HepG2 (cell line): Measurements from ENCODE around the gene DDRGK1. TPM values are rescaled to one million over a fixed set of nuclear protein-coding genes. Genes with fewer than 3 reads are reported as not detected.

Source experiments
- AHR ChIP-seq: IDR thresholded peaks from 2 replicates; pipeline ENCODE4 v1.6.1; 2018; ENCODE audit warnings: missing genetic modification reagents, missing compliant biosample characterization
- CCDC6 ChIP-seq: sonication (generic); formaldehyde crosslinking; IDR thresholded peaks from 2 replicates; pipeline ENCODE4 v1.8.1; 2022; ENCODE audit warnings: mild to moderate bottlenecking, missing genetic modification reagents, moderate library complexity
- DR1 ChIP-seq: sonication (generic); formaldehyde crosslinking; IDR thresholded peaks from 2 replicates; pipeline ENCODE4 v1.8.0; 2021; ENCODE audit warnings: mild to moderate bottlenecking, missing genetic modification reagents, inconsistent platforms
- GTF2F1 ChIP-seq: fragments of 150-350 bp; IDR thresholded peaks from 2 replicates; pipeline ENCODE4 v1.6.1; 2014; ENCODE audit warnings: low read length
- KLF6 ChIP-seq: IDR thresholded peaks from 2 replicates; pipeline ENCODE4 v1.8.0; 2016; ENCODE audit warnings: missing biosample characterization, missing genetic modification reagents
- MEIS2 ChIP-seq: sonication (generic); formaldehyde crosslinking; IDR thresholded peaks from 2 replicates; pipeline ENCODE4 v1.9.0; 2021; ENCODE audit warnings: mild to moderate bottlenecking, missing genetic modification reagents
- MYPOP ChIP-seq: sonication (generic); formaldehyde crosslinking; IDR thresholded peaks from 2 replicates; pipeline ENCODE4 v1.8.1; 2023; ENCODE audit warnings: mild to moderate bottlenecking, moderate library complexity, missing genetic modification reagents
- PHF21A ChIP-seq: sonication (generic); formaldehyde crosslinking; IDR thresholded peaks from 2 replicates; pipeline ENCODE4 v1.5.0; 2020; ENCODE audit warnings: mild to moderate bottlenecking, missing genetic modification reagents
- RFXANK ChIP-seq: IDR thresholded peaks from 2 replicates; pipeline ENCODE4 v1.6.1; 2016
- TMF1 ChIP-seq: sonication (generic); formaldehyde crosslinking; IDR thresholded peaks from 2 replicates; pipeline ENCODE4 v1.8.1; 2022; ENCODE audit warnings: low read depth, missing genetic modification reagents
- WIZ ChIP-seq: sonication (generic); formaldehyde crosslinking; IDR thresholded peaks from 2 replicates; pipeline ENCODE4 v1.5.1; 2020; ENCODE audit warnings: mild to moderate bottlenecking, missing genetic modification reagents
- XBP1 ChIP-seq: sonication (generic); formaldehyde crosslinking; IDR thresholded peaks from 2 replicates; pipeline ENCODE4 v1.5.0; 2020; ENCODE audit warnings: missing genetic modification reagents
- ZBTB2 ChIP-seq: sonication (generic); formaldehyde crosslinking; IDR thresholded peaks from 2 replicates; pipeline ENCODE4 v1.8.0; 2022; ENCODE audit warnings: low read depth, missing genetic modification reagents
- ZNF18 ChIP-seq: sonication (generic); formaldehyde crosslinking; IDR thresholded peaks from 2 replicates; pipeline ENCODE4 v1.8.0; 2022; ENCODE audit warnings: mild to moderate bottlenecking, missing genetic modification reagents; ENCODE audit not compliant: insufficient replicate concordance
- ZNF484 ChIP-seq: sonication (generic); formaldehyde crosslinking; IDR thresholded peaks from 2 replicates; pipeline ENCODE4 v1.5.1; 2020; ENCODE audit warnings: mild to moderate bottlenecking, low read depth, missing genetic modification reagents, borderline replicate concordance
- ZNF530 ChIP-seq: sonication (generic); formaldehyde crosslinking; IDR thresholded peaks from 2 replicates; pipeline ENCODE4 v1.5.0; 2020; ENCODE audit warnings: low read depth, mild to moderate bottlenecking, missing genetic modification reagents
- ZNF557 ChIP-seq: sonication (generic); formaldehyde crosslinking; IDR thresholded peaks from 2 replicates; pipeline ENCODE4 v1.4.0; 2020; ENCODE audit warnings: missing genetic modification reagents
- ZNF7 ChIP-seq: IDR thresholded peaks from 2 replicates; pipeline ENCODE4 v1.6.1; 2016; ENCODE audit warnings: missing biosample characterization, missing genetic modification reagents
- ZNF782 ChIP-seq: sonication (generic); formaldehyde crosslinking; IDR thresholded peaks from 2 replicates; pipeline ENCODE4 v1.4.0; 2020; ENCODE audit warnings: missing genetic modification reagents, mild to moderate bottlenecking, borderline replicate concordance
- polyA plus RNA-seq, 8 experiments: library from polyadenylated mRNA; depleted of rRNA in 3 of 8; stranded (reverse) in 7 of 8; unstranded in 1 of 8; fragments of >200 nt; fragmentation: Illumina TruSeq in 4 of 8; extraction: Trizol in 4 of 8; gene quantifications; 2 replicates each; pipeline versions ENCODE4 v1.2.1 to v1.2.3, GENCODE V29; 2011 to 2016; ENCODE audit warnings: low read depth in 4 of 8, missing spikeins in 1 of 8, mixed read lengths in 1 of 8; ENCODE audit not compliant: insufficient read depth in 1 of 8
- total RNA-seq, 5 experiments: library from RNA; depleted of rRNA; stranded (reverse); fragments of >200 nt; fragmentation: Illumina TruSeq; extraction: Trizol; gene quantifications; 2 replicates each; pipeline ENCODE4 v1.2.3, GENCODE V29; 2016; ENCODE audit warnings: low read depth in 1 of 5
- TF ChIP-seq, protein P1 (sequence below): sonication (generic); formaldehyde crosslinking; IDR thresholded peaks from 2 replicates; pipeline ENCODE4 v1.4.0; 2020; ENCODE audit warnings: missing genetic modification reagents

The DDRGK1 gene
- total and polyA plus RNA-seq, 2 of the 13 experiments (the other 11 are each of a cell fraction or from before 2014, with no cell fraction given): 96.7 to 149 TPM

GRCh38 chr20:3173610-3174441, 30.7 kb downstream of the DDRGK1 start (continued):
- 0 out of 2 replicates have a peak, but pooled peaks have one; percentile 11 for TF ChIP-seq GTF2F1
- peak; percentile 89; the same call in 1 of the 2 replicates for TF ChIP-seq MYPOP
- TF ChIP-seq XBP1 (CRISPR knock-in tag): peak; percentile 54; the same call in 1 of the 2 replicates
- peak; percentile 92; the same call in 1 of the 2 replicates for TF ChIP-seq ZNF782
- peak; percentile 94 for TF ChIP-seq PHF21A (CRISPR knock-in tag)
- TF ChIP-seq CCDC6 (CRISPR knock-in tag): peak; percentile 92; the same call in 1 of the 2 replicates
- TF ChIP-seq AHR: peak; percentile 90; the same call in 1 of the 2 replicates
- TF ChIP-seq MEIS2: peak; percentile 79
- no peak; the same call in 1 of the 2 replicates for TF ChIP-seq ZNF530
- TF ChIP-seq DR1 (CRISPR knock-in tag): peak; percentile 72; the same call in 1 of the 2 replicates
- TF ChIP-seq, protein P1, sequence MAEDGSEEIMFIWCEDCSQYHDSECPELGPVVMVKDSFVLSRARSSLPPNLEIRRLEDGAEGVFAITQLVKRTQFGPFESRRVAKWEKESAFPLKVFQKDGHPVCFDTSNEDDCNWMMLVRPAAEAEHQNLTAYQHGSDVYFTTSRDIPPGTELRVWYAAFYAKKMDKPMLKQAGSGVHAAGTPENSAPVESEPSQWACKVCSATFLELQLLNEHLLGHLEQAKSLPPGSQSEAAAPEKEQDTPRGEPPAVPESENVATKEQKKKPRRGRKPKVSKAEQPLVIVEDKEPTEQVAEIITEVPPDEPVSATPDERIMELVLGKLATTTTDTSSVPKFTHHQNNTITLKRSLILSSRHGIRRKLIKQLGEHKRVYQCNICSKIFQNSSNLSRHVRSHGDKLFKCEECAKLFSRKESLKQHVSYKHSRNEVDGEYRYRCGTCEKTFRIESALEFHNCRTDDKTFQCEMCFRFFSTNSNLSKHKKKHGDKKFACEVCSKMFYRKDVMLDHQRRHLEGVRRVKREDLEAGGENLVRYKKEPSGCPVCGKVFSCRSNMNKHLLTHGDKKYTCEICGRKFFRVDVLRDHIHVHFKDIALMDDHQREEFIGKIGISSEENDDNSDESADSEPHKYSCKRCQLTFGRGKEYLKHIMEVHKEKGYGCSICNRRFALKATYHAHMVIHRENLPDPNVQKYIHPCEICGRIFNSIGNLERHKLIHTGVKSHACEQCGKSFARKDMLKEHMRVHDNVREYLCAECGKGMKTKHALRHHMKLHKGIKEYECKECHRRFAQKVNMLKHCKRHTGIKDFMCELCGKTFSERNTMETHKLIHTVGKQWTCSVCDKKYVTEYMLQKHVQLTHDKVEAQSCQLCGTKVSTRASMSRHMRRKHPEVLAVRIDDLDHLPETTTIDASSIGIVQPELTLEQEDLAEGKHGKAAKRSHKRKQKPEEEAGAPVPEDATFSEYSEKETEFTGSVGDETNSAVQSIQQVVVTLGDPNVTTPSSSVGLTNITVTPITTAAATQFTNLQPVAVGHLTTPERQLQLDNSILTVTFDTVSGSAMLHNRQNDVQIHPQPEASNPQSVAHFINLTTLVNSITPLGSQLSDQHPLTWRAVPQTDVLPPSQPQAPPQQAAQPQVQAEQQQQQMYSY (CRISPR knock-in tag): peak; percentile 77
- TF ChIP-seq TMF1 (CRISPR knock-in tag): peak; percentile 45; the same call in 1 of the 2 replicates
- TF ChIP-seq ZBTB2 (CRISPR knock-in tag): peak; percentile 74
- peak; percentile 97 for TF ChIP-seq ZNF18 (CRISPR knock-in tag)
- no peak for TF ChIP-seq ZNF557 (CRISPR knock-in tag)
- no peak; the same call in 1 of the 2 replicates for TF ChIP-seq RFXANK (CRISPR knock-in tag)
- TF ChIP-seq WIZ (CRISPR knock-in tag): peak; percentile 89; the same call in 1 of the 2 replicates
- peak; percentile 8; the same call in 1 of the 2 replicates for TF ChIP-seq ZNF7
- peak; percentile 7 for TF ChIP-seq KLF6 (CRISPR knock-in tag)
- TF ChIP-seq ZNF484 (CRISPR knock-in tag): no peak
